GM21367 (cell line): Measurements from ENCODE around the gene TRIM28.
"Not testable (repeated sequence)": the region's sequence is repeated elsewhere in the genome, so short reads cannot be mapped to it uniquely, and the experiment has no call there.

ENCODE experiments used
- ATAC-seq: cut with Tn5 transposase; IDR thresholded peaks from one replicate; pipeline ENCODE4 v1.9.1; 2021; ENCODE audit not compliant: unreplicated experiment

Gene TRIM28

GRCh38 chr19:58573658-58574164, 29.8 kb downstream of the TRIM28 start:
- ATAC-seq: no peak

- peak; percentile 36 for ATAC-seq
Observed at GRCh38 chr19:58575183-58576041, 31.5 kb downstream of the TRIM28 start.

GRCh38 chr19:58577581-58577980, 33.7 kb downstream of the TRIM28 start:
- not testable (repeated sequence) for ATAC-seq

GRCh38 chr19:58578012-58578925, 34.4 kb downstream of the TRIM28 start:
- no peak for ATAC-seq

- ATAC-seq: no peak
Observed at GRCh38 chr19:58579473-58580142, 35.7 kb downstream of the TRIM28 start.

DNA sequence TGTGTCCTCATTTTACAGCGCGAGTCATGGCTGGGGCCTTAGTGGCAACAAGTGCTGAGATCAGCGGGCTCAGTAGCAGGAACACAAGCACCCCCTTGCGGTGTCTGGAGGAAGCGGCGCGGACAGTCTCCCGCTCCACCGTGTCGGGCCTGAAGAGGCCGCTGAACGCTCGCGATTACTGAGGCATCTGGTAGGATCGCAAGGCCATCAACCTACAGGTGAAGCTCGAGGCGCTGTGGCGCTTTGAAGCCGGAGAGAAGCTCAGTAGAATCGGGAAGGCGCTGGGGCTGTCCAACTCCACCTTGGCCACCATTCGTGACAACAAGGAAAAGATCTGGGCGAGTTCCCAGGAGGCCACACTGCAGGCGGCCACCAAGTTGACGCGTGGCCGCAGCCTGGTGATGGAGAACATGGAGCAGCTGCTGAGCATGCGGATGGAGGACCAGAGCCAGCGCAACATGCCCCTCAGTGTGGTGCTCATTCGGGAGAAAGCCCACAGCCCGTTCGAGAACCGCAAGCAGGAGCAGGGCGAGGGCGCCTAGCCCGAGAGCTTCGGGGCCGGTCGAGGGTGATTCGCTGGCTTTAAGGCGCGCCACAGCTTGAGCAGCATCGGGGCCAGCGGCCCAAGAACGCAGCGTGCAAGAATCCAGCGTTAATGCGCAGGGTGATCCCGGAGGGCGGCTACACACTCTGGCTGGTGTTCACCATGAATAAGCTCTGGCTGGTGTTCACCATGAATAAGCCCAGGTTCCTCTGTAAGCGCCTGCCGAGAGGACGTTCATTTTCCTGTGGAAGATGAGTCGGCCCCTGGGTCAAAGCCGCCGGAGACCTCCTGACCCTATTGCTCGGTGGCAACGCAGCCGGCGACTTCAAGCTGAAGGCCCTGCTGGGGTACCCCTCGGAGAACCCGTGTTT, 37.6 kb downstream of the TRIM28 start:
- peak; percentile 57 for ATAC-seq

- ATAC-seq: no peak
Observed at GRCh38 chr19:58582985-58583384, 39.1 kb downstream of the TRIM28 start.

DNA sequence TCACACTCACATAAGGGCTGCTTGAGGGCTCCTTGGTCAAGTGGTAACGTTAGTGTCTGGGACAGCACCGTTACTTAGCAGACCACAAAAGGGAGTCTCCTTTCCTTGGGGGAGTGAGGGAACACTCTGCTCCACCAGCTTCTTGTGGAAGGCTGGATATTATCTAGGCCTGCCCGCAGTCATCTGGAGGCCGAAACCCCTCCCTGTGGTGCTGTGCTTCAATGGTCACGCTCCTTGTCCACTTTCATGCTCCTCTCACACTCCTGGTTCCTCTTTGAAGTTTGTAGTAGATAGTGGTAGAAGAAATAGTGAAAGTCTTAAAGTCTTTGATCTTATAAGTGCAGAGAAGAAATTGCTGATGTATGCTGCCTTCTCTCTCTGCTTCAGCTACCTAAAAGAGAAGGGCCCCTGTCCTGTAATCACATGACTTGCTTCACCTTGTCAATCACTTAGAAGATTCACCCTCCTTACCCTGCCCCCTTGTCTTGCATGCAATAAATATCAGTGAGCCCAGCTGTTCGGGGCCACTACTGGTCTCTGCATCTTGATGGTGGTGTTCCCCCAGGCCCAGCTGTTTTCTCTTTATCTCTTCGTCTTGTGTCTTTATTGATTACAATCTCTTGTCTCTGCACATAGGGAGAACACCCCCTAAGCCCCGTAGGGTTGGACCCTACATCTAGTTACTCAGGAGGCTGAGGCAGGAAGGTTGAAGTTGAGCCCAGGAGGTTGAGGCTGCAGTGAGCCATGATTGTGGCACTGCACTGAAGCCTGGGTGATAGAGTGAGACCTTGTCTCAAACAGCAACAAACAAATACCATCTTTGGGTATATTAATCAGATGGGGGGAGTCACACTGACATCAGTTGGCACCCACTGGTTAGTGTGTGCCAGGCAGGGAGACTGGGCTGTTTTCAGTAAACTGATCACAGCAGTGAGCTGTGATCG, 40.9 kb downstream of the TRIM28 start:
- no peak for ATAC-seq

DNA sequence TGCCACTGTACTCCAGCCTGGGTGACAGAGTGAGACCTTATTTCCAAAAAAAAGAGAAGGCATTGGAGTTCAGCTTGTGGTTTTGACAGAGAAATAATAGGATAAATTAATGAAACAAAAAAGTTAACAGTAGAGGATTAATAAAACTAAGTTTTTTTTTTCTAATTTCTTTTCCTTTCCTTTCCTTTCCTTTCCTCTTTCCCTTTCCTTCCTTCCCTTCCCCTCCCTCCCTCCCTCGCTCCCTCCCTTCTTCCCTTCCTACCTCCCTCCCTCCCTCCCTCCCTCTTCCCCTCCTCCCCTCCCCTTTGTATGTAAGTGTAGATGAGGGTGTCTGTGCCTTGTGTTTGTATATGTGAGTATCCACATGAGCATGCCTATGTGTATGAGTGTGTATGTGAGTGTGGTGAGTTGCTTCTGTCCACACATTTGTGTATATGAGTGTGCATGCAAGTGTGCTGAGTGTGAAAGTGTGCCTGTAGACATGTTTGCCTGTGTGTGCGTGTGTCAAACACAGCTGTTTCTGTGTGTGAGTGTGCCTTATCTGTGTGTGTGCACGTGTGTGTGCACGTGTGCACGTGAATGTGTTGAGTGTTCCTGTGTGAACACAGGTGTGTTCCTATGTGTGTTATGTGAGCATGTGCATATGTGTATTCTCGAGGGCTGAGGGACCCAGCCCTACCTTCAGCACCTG, 41.7 kb downstream of the TRIM28 start:
- no peak for ATAC-seq

DNA sequence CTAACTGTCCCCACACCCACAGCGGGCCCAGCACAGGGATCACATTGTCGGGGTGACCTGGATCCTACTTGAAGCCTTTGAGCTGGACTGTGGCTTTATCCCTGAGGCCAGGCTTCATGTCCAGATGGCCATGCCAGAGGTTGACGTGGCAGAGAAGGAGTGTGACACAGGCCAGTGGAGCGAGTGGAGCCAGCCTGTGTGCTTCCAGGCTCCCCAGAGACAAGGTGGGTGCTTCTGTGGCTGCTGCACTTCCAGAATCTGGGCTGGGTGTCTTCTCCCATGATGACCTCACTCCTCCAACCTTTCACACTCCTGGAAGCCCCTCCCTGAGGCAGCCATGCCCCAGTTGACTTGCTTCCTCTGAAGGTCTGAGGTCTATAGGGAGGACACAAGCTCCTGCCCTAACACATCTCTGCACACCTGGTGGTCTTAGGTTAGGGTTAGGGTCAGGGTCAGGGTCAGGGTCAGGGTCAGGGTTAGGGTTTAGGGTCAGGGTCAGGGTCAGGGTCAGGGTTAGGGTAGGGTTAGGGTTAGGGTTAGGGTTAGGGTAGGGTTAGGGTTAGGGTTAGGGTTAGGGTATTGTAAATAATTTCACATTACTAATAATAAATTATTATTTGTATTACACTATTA, 42.4 kb downstream of the TRIM28 start:
- ATAC-seq: no peak
